Ascending aorta (tissue), 2 donors: ENCODE data around the gene OCA2. TPM values are rescaled to one million over a fixed set of nuclear protein-coding genes. Genes with fewer than 3 reads are reported as not detected.
A peak's percentile ranks its signal among the peaks of the same experiment; 100 is the strongest.

Experiments
- DNase-seq, 2 donors: peaks; one replicate each; pipeline ENCODE4 v3.0.0-alpha.2; 2019; ENCODE audit warnings: low spot score in 2 of 2
- H3K27ac ChIP-seq, 2 donors: fragments of 200-600 bp; sonication (generic); one replicate each; pipeline ENCODE4 v1.5.1; 2016 to 2017; ENCODE audit warnings: mild to moderate bottlenecking in 1 of 2
- H3K27me3 ChIP-seq: fragments of 200-600 bp; sonication (generic); one replicate; pipeline ENCODE4 v1.5.1; 2017
- H3K36me3 ChIP-seq, 2 donors: fragments of 200-600 bp; sonication (generic); one replicate each; pipeline ENCODE4 v1.5.1; 2016
- H3K4me1 ChIP-seq, 2 donors: fragments of 200-600 bp; sonication (generic); one replicate each; pipeline ENCODE4 v1.5.1; 2016 to 2017; ENCODE audit warnings: mild to moderate bottlenecking in 1 of 2
- H3K4me3 ChIP-seq, 2 donors: fragments of 200-600 bp; sonication (generic); one replicate each; pipeline ENCODE4 v1.5.1; 2016 to 2017; ENCODE audit warnings: mild to moderate bottlenecking in 1 of 2
- H3K9me3 ChIP-seq, 2 donors: fragments of 200-600 bp; sonication (generic); one replicate each; pipeline ENCODE4 v1.5.1; 2016
- CTCF ChIP-seq, 3 experiments: fragments of 200-600 bp in 2 of 3; fragments of 450-650 bp in 1 of 3; sonication (generic) in 2 of 3; IDR thresholded peaks; one replicate each; pipeline ENCODE4 v1.5.1; 2016 to 2019; ENCODE audit warnings: antibody characterized with exemption in 3 of 3, mild to moderate bottlenecking in 1 of 3, moderate library complexity in 1 of 3
- intact Hi-C: fragments of 100-400 bp; cut with DNase I; formaldehyde crosslinking; loops from one replicate; pipeline ENCODE4 v1.15.1; 2023
- total RNA-seq: library from RNA; depleted of rRNA; stranded (reverse); fragments of >200 nt; gene quantifications from one replicate; pipeline ENCODE4 v1.1.0, GENCODE V29; 2016

OCA2 gene
- total RNA-seq, 1 donor from 2014 or later, result 1.2 TPM

- Histone ChIP-seq H3K27ac (no peak overlapping the region), H3K4me1 (no peaks in the 10 kb centered on the region), H3K36me3 (peaks cover 0 to 8% of the 10 kb centered on the region in 2 donors), H3K4me3 (no peak overlapping the region), H3K9me3 (no peaks in the 10 kb centered on the region), H3K27me3 (no peaks in the 10 kb centered on the region)
- no peak for DNase-seq
- no peak for TF ChIP-seq CTCF (IDR thresholded peaks at IDR 0.05)
- intact Hi-C loops, result no loop called here
Observed at GRCh38 chr15:28022961-28023360, 76.2 kb downstream of the OCA2 start.

GRCh38 chr15:28022181-28022580, 76.9 kb downstream of the OCA2 start:
- no peak for TF ChIP-seq CTCF (IDR thresholded peaks at IDR 0.05)

GRCh38 chr15:28021281-28022039, 77.7 kb downstream of the OCA2 start:
- H3K4me1 ChIP-seq, result no peaks in the 10 kb centered on the region
- no peaks in the 10 kb centered on the region for H3K9me3 ChIP-seq
- intact Hi-C loops, result loop anchor here (2.0 kb wide), 1 partner anchor 101 kb away; no protein-coding TSS in a partner anchor
- no peaks in the 10 kb centered on the region for H3K36me3 ChIP-seq
- peak; percentile 18 to 65 (median 33) for TF ChIP-seq CTCF (IDR thresholded peaks at IDR 0.05)
- no peak overlapping the region for H3K4me3 ChIP-seq
- H3K27ac ChIP-seq, result no peak overlapping the region
- no peak for DNase-seq
- H3K27me3 ChIP-seq, result no peaks in the 10 kb centered on the region

More at GRCh38 chr15:28022181-28022580, 76.9 kb downstream of the OCA2 start:
- H3K27me3 ChIP-seq, result no peaks in the 10 kb centered on the region
- no peak overlapping the region for H3K4me3 ChIP-seq
- no peak overlapping the region for H3K27ac ChIP-seq
- peaks cover 0 to 4% of the 10 kb centered on the region in 2 donors for H3K36me3 ChIP-seq
- H3K4me1 ChIP-seq, result no peaks in the 10 kb centered on the region
- intact Hi-C loops, result no loop called here
- DNase-seq, result no peak
- no peaks in the 10 kb centered on the region for H3K9me3 ChIP-seq

GRCh38 chr15:28020644-28021043, 78.5 kb downstream of the OCA2 start:
- no peak overlapping the region for H3K4me3 ChIP-seq
- no peak for TF ChIP-seq CTCF (IDR thresholded peaks at IDR 0.05)
- no peak for DNase-seq
- H3K27ac ChIP-seq, result no peak overlapping the region
- no peaks in the 10 kb centered on the region for H3K4me1 ChIP-seq
- intact Hi-C loops, result loop anchor here (2.0 kb wide), 1 partner anchor 102 kb away; no protein-coding TSS in a partner anchor
- H3K9me3 ChIP-seq, result no peaks in the 10 kb centered on the region
- no peaks in the 10 kb centered on the region for H3K36me3 ChIP-seq
- no peaks in the 10 kb centered on the region for H3K27me3 ChIP-seq

GRCh38 chr15:28019594-28020309, 79.4 kb downstream of the OCA2 start:
- Histone ChIP-seq H3K36me3 (no peaks in the 10 kb centered on the region), H3K9me3 (no peaks in the 10 kb centered on the region), H3K27me3 (no peaks in the 10 kb centered on the region), H3K4me1 (no peaks in the 10 kb centered on the region), H3K4me3 (no peak overlapping the region), H3K27ac (no peak overlapping the region)
- intact Hi-C loops, result loop anchor here (2.0 kb wide), 1 partner anchor 103 kb away; no protein-coding TSS in a partner anchor
- no peak for DNase-seq
- no peak for TF ChIP-seq CTCF (IDR thresholded peaks at IDR 0.05)
